Adipose tissue (tissue), 3 donors: Measurements from ENCODE around the gene KLHL26. TPM values are rescaled to one million over a fixed set of nuclear protein-coding genes. Genes with fewer than 3 reads are reported as not detected.

Source experiments
- H3K27ac ChIP-seq: one replicate; pipeline ENCODE4 v1.5.1; 2013; ENCODE audit warnings: low read depth, low read length
- WGBS, 3 donors: extraction: QIAGEN DNeasy Blood & Tissue Kit; methylation state at CpG; one replicate each; pipeline ENCODE4 v1.1.7; 2013; 5-methylcytosine and 5-hydroxymethylcytosine counted together
- polyA plus RNA-seq, 3 donors: library from polyadenylated mRNA; stranded (reverse); fragments of 200-250 nt; gene quantifications; one replicate each; pipeline ENCODE4 v1.2.3, GENCODE V29; 2013
- donor health status: healthy with polysubstance abuse.
- donor health status: Bipolar disorder and iron deficiency.
- donor health status: healthy.

Gene KLHL26
- polyA plus RNA-seq, 3 donors, result 4.8 to 7.9 (median 6.6) TPM

- 33 to 48% (median 39%) methylated on average over 3 of the region's 3 CpGs for WGBS, 3 donors
- H3K27ac ChIP-seq, result no peak overlapping the region
Observed at GRCh38 chr19:18610245-18610555, 26.6 kb upstream of the KLHL26 start.

DNA sequence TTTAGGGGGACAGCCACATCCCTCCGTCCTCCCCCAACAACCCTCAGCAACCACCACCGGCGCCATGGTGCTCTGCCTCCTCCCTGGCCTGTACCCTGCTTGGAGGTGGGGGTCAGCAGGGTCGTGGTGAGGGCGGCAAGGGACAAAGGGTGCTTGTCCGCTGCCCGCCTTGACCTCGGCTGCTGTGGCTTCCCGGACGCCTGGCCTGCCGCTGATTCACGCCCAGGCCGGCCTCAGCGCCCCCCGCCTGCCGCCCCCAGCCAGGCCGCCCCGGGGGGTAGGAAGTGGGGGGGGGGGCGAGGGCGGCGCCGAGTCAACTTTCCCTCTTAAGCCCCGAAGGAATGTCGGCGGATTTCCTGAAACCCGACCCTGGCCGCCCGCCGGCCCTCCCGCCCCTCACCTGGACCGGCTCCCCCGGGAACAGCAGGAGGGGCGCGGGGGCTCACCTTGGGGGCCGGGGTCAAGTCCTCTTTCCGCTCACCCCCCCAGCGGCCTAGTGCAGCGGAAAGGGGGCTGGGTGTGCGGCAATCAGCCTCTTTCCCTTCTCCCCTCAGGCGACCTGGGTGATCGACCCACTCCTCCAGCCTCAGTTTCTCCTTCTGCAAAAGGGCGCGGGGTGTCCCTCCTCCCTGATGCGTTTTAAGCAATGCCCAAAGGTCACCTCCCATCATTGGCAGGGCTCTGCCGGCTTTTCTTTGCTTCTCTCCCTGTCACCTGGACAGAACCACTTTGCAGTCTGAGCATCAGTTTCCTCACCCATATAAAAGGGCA lies 26.1 kb upstream of the KLHL26 start:
- H3K27ac ChIP-seq, result no peak overlapping the region

DNA sequence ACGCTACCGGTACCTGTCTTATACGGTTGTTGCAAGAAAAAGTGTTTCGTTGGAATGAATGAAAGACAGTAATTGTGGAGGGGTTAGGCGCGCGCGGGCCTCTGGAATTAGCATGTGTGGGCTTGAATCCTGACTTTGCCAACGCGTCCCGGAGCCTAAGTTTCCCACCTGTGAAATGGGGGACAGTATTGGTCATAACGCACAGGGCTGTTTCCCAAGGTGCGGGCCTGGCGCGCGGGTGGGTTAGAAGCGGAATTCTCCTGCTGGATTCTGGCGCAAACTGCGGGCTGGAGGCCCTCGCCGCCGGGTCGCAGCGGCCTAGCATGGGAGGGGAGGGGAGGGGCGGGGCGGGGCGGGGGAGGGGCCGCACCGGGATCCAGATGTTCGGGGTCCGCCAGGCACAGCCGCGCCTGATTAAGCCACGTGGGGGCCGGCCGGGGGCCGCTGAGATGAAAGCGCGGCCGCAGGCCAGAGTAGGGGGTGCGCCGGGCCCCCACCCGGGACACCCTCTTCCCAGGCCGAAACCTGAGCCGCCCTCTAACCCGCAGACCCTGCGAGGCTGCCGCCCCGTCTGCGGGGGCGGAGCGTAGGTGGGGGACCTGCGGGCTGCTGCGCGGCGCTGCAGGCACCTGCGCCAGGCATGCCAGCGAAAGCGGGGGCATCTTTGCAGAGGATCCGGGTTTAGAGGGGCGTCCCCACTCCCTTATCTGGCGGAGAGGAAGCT lies 25.3 kb upstream of the KLHL26 start:
- H3K27ac ChIP-seq, result no peak overlapping the region
- 1 to 2% (median 2%) methylated on average over 46 to 61 of the region's 62 CpGs for WGBS, 3 donors

More for the DNA sequence above, 26.1 kb upstream of the KLHL26 start:
- WGBS, 3 donors, result 4 to 8% (median 4%) methylated on average over 26 to 45 of the region's 45 CpGs

GRCh38 chr19:18612051-18612771 lies 24.6 kb upstream of the KLHL26 start:
- H3K27ac ChIP-seq, result no peak overlapping the region

DNA sequence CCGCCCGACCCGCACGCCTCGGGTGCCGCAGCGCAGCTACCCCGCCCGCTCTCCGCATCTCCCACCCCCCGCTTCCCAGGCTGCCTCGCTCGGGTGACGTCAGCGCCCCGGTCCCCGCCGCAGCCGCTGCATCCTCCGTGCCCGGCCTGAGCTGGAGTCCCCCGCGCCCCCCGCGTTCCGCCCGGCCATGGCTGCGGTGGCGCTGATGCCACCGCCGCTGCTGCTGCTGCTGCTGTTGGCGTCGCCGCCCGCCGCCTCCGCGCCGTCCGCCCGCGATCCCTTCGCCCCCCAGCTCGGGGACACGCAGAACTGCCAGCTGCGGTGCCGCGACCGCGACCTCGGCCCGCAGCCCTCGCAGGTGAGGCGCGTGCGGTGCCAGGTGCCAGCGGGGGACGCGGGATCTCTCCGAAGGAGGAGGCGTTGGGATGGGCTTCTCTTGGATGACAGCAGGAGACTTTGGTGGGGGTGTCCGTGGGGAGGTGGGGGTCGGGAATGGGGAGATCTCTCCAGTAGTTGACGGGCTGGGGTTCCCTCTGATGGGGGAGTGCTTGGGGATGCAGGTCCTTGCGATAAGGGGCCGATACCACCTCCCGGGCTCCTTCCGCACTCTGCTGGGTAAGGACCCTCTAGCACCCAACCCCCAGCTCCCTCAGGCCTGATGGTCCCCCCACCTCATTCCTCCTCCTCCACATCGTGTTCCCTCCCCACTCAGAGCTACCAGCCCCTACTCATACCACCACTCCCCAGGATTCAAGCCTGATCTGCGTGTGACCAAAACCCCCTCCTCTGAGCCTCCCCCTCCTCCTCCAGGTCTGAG lies 23.8 kb upstream of the KLHL26 start, which contains the start of gene TMEM59L:
TMEM59L (plus strand) TSS at position 99 of the 817 bp plus-strand sequence; CDS start at position 188, 89 bp downstream.
- WGBS, 3 donors, result 2 to 3% (median 2%) methylated on average over 38 to 70 of the region's 70 CpGs
- H3K27ac ChIP-seq, result no peak within 1 kb of the TSS

More at GRCh38 chr19:18612051-18612771, 24.6 kb upstream of the KLHL26 start:
- 1 to 2% (median 2%) methylated on average over 29 to 30 of the region's 30 CpGs for WGBS, 3 donors

- no peak overlapping the region for H3K27ac ChIP-seq
- WGBS, 3 donors, result 25 to 31% (median 26%) methylated on average over 21 to 23 of the region's 23 CpGs
Observed at GRCh38 chr19:18613589-18614234, 23.1 kb upstream of the KLHL26 start.

- H3K27ac ChIP-seq, result no peak overlapping the region
- WGBS, 3 donors, result 85 to 93% (median 91%) methylated on average over 3 of the region's 3 CpGs
Observed at GRCh38 chr19:18616023-18616422, 20.8 kb upstream of the KLHL26 start.

DNA sequence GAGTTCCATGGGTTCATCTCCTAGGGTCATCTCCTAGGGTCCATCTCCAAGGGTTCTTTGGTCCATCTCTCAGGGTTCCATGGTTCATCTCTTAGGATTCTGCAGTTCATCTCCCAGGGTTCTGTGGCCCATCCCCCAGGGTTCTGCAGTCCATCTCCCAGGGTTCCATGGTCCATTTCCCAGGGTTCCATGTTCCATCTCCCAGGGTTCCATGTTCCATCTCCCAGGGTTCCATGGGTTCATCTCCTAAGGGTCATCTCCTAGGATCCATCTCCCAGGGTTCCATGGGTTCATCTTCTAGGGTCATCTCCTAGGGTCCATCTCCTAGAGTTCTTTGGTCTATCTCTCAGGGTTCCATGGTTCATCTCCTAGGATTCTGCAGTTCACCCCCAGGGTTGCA lies 19.3 kb upstream of the KLHL26 start:
- H3K27ac ChIP-seq, result no peak overlapping the region

DNA sequence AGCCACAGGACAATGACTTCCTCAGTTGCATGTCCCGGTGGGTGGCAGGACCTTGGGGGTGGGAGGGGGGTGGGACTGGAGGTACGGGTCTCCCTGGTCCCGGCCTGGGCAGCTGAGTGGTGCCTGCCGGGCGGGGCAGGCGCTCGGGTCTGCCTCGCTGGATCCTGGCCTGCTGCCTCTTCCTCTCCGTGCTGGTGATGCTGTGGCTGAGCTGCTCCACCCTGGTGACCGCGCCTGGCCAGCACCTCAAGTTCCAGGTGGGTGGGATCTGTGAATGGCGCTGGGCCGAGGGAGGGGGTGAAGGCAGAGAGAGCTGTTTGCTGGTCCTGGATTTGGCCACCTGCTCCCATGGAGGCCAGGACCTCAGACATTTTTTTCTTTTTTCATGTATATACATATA lies 18.6 kb upstream of the KLHL26 start:
- 93 to 97% (median 93%) methylated on average over 12 to 13 of the region's 13 CpGs for WGBS, 3 donors

GRCh38 chr19:18620311-18620710 lies 16.5 kb upstream of the KLHL26 start:
- 83 to 86% (median 84%) methylated on average over 10 of the region's 10 CpGs for WGBS, 3 donors
- H3K27ac ChIP-seq, result no peak overlapping the region

More for the DNA sequence above, 18.6 kb upstream of the KLHL26 start:
- no peak overlapping the region for H3K27ac ChIP-seq

- WGBS, 3 donors, result 82 to 87% (median 86%) methylated on average over 7 of the region's 7 CpGs
Observed at GRCh38 chr19:18620902-18621301, 15.9 kb upstream of the KLHL26 start.

GRCh38 chr19:18626906-18627305 lies 9.9 kb upstream of the KLHL26 start:
- WGBS, 3 donors, result 70 to 81% (median 75%) methylated on average over 2 of the region's 2 CpGs
- H3K27ac ChIP-seq, result no peak overlapping the region

More at GRCh38 chr19:18620902-18621301, 15.9 kb upstream of the KLHL26 start:
- H3K27ac ChIP-seq, result no peak overlapping the region

DNA sequence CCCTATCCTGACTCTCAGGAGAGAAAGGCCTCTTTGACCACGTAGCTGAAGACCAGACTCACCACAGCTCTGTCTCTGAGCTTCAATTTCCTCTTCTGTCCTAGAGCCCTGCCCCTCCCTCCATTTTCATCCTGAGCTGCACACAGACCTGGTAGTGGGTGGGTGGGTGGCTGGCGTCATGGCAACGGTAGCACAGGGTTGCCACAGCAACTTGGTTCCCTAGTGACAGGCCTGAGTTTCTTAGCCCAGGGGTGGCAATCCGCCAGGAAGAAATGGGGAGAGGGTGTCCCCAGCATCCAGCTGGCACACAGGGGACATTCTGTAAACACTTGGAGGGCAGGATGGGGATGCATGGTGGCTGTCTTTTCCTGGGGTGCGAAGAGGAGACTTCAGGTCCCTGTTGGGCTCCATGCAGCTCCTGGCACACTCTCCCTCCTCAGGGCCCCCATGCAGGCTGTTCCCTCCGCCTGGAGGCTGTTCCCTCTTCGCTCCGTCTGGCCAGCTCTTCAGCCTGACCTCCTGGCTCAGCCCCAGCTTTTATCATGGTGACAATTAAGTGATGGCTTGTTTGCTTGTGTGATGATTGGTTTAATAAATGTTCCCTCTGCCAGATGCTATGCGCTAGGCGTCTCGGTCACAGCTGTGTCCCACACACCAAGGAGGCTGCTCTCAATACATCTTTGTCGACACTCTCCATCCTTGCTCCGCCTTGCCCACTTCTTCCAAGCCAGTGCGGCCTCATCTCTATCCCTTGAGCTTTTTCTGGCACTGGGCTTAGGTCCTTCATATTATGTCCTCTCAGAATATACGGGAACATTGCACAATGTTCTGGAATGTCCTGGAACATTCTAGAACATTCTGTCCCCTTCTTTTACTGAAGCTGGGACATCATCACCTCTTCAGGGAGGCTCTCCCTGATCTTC lies 7.4 kb upstream of the KLHL26 start:
- no peak overlapping the region for H3K27ac ChIP-seq
- WGBS, 3 donors, result 63 to 73% (median 64%) methylated on average over 15 of the region's 15 CpGs

DNA sequence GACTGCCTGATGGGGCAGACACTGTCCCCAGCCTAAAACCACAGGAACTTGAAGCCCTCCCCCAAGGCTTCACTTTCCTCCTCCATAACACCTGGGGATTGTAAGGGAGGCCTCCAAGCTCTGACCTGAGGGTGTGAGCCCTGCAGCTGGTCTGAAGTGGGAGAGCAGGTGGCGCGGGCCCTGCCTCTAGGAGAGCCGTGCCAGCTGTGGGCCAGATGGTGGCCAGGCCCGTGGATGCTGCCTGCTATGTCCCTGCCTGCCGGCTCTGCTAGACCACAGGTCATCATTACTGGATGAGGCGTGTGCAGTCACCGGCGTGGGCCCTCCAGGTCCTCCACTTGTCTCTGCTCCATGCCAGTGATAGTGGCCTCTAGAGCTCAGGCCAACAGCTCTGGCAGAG lies 3.5 kb upstream of the KLHL26 start:
- 59 to 89% (median 72%) methylated on average over 7 to 8 of the region's 8 CpGs for WGBS, 3 donors
- H3K27ac ChIP-seq, result no peak overlapping the region

DNA sequence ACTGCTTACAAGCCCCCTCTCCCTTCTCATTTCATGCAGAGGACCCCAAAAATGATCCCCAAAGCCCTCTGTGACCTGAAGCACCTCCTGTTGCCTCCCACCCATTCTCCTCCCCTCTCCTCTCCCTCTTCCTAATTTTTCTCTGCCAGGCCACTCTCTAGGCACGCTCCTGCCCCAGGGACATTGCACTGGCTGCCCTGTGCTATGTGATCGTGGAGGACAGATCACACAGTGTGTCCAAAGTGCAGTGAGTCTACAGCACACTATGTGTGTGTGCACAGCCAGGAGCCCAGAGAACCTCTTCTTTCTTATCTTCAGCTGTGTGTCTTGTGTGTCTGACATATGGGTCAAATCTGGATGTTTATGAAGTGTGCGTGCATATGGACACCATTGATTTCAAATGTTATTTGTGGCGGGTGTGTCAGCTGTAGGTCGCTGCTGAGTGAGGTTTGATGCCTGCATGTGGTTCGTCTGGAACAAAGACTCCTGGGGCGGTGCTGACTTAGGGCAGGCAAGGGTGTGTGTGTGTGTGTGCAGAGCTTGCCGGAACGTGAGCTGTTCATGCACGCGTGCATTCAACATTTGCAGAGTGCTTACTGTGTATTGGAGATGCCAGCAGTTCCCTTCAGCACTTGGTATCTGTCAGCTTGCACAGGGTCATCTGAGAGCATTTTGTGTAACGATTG lies 2.1 kb upstream of the KLHL26 start:
- 51 to 63% (median 57%) methylated on average over 12 of the region's 12 CpGs for WGBS, 3 donors
- no peak overlapping the region for H3K27ac ChIP-seq

- 5 to 25% (median 15%) methylated on average over 4 to 6 of the region's 6 CpGs for WGBS, 3 donors
- H3K27ac ChIP-seq, result no peak overlapping the region
Observed at GRCh38 chr19:18635831-18636182, 1.0 kb upstream of the KLHL26 start.
